Stimulated activated CD8-positive, alpha-beta memory T cell treated with anti-CD3 and anti-CD28 coated beads, Interleukin-12 subunit alpha, Interleukin-12 subunit beta, amount 100 ng/mL, for 24 hours (primary cell): Measurements from ENCODE around the gene PADI3.

Experiments used
- DNase-seq: peaks from one replicate; pipeline ENCODE4 v3.0.0-alpha.2; 2020; ENCODE audit errors: extremely low read depth

The PADI3 gene

GRCh38 chr1:17274186-17275170 is 25.6 kb downstream of the PADI3 start:
- DNase-seq: no peak

DNA sequence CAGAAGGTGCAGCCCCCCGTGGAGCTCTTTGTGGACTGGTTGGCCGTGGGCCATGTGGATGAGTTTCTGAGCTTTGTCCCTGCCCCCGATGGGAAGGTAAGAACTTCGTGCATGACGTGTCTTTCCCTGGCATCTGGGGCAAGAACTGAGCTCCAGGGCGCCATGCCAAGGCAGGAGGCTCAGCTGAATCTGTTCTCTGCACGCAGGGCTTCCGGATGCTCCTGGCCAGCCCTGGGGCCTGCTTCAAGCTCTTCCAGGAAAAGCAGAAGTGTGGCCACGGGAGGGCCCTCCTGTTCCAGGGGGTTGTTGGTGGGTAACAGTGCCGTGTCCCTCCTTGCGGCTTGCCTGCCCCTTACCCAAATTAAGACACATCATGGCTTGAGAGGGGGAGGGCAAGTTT is 27.7 kb downstream of the PADI3 start:
- DNase-seq: no peak

DNA sequence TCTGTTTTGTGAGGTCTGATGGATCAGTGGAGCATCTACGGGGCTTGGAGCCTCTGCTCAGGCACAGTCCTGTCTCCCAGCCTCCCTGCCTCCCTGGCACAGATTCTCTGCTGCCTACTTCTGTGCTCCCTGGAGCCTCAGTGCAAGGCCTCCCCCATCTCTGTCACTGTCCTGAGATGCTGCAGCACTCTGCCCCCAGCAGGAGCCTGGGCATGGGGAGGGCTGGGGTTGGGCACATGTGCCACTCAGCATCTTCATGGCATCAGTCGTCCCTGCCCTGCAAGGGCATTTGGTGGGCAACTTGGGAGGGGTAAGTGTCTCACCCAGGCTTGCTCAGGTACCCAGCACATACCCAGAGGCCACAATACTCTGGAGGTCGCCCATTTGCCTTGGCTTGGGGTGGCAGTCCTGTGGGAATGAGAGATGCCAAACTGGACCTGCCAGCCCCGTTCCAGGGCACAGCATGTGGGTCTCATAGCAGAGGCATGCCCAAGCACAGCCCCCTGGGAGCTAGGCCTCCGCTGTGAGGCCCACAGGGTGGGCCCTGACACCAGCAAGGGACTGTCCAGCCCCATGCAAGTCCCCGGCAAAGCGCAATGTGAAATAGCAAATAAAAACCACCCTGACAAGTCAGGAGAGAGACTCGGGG is 28.7 kb downstream of the PADI3 start:
- no peak for DNase-seq

DNA sequence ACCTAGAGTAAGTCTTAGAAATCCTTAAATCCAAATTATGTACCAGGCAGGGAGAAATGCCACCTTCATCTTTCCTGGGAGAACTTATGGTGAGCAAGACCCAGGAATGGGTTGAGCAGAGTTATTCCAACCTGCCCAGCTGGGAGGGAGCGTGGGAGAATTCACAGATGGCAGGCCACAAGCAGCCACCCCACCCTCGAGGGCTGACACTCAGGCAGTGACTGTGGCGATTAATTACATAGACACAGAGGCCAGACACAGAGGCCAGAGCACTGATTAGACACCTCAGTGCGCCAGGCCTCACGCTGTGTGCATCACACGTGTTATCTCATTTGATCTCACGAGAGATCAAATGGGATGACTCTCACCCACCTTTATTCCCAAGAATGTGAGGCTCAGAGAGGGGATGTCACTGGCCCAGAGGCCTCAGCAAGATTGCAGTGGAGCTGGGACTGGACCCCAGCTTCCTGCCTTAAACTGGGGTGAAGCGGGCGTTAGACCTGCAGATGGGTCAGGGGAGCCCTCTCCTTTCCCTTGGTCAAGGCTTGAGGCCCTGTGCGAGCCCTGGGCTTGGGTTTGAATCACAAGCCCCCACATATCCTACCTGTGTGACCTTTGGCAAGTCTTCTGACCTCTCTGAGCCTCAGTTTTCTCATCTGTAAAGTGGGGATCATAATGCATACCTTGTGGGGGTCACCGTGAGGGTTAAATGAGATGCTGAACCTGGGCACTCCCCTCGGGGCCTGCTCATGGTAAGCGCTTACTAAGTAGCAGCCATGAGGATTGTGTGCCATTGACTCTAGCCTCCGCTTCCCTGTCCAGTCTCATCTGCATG is 30.3 kb downstream of the PADI3 start:
- DNase-seq: no peak

- DNase-seq: no peak
These were observed 31.5 kb downstream of the PADI3 start for GRCh38 chr1:17280436-17280835.

DNA sequence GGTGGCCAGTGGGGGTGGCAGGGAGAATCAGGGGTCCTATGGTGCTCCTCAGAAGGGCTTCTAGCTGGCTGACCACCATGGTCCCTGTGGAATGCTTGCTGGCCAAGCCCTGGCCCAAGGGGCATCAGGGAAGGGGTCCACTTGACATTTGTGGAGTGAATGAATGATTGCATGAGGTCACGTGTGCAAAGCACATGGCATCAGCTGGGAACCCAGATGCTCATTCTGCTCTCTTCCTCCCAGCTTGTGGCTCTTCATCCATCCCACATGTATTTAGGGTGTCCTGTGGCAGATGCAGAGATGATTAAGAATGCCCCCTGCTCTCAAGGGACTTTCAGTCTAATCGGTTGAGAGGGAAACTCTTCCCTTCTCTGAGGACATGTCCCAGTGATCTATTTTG is 32.0 kb downstream of the PADI3 start:
- DNase-seq: no peak

GRCh38 chr1:17281775-17282181 is 32.9 kb downstream of the PADI3 start:
- no peak for DNase-seq

GRCh38 chr1:17282836-17283235 is 33.9 kb downstream of the PADI3 start:
- no peak for DNase-seq

- no peak for DNase-seq
These were observed 37.7 kb downstream of the PADI3 start for GRCh38 chr1:17286646-17287045.

GRCh38 chr1:17287130-17287776 is 38.4 kb downstream of the PADI3 start:
- no peak for DNase-seq

DNA sequence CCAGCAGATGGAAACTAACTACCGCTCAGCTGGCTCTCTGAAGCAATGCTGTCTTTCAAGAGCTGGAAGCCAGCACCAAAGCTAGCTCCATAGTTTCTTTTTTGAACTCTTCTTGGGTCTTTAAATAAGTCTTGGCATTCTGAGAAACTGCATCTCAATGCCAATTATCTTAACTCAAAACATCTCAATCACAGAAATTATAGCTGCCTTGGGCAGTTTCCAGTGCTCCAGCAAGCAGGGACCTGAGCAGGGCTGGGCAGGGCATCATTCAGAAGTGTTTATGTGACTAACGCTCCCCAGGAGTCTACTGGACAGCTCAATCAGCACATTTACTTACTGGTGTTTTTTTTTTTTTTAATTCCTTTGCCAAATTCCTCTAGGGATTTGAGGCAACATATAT is 40.8 kb downstream of the PADI3 start:
- no peak for DNase-seq

- DNase-seq: no peak
These were observed 41.7 kb downstream of the PADI3 start for GRCh38 chr1:17290553-17290952.

GRCh38 chr1:17292299-17293160 is 43.6 kb downstream of the PADI3 start:
- no peak for DNase-seq

- no peak for DNase-seq
These were observed 45.0 kb downstream of the PADI3 start for GRCh38 chr1:17293681-17294425.

- no peak for DNase-seq
These were observed 46.4 kb downstream of the PADI3 start for GRCh38 chr1:17295292-17295691.

- no peak for DNase-seq
These were observed 47.2 kb downstream of the PADI3 start for GRCh38 chr1:17296086-17296485.

- no peak for DNase-seq
These were observed 49.1 kb downstream of the PADI3 start for GRCh38 chr1:17297991-17298390.

- no peak for DNase-seq
These were observed 52.9 kb downstream of the PADI3 start for GRCh38 chr1:17301767-17302166.

- no peak for DNase-seq
These were observed 55.4 kb downstream of the PADI3 start for GRCh38 chr1:17304151-17304825.

- no peak for DNase-seq
These were observed 55.9 kb downstream of the PADI3 start for GRCh38 chr1:17304826-17305175.
